Measurements from ENCODE around the gene ASB4.
"Not testable (repeated sequence)": the region's sequence is repeated elsewhere in the genome, so short reads cannot be mapped to it uniquely, and the experiment has no call there.

Gene ASB4

GRCh38 chr7:95552010-95552926, 66.5 kb downstream of the ASB4 start:
- DNase-seq (ENCODE audit: low spot score), result not testable (repeated sequence)

- DNase-seq (ENCODE audit: low spot score), result no peak
These were observed 68.2 kb downstream of the ASB4 start for GRCh38 chr7:95553939-95554338.

GRCh38 chr7:95556777-95557176, 71.0 kb downstream of the ASB4 start:
- DNase-seq (ENCODE audit: low spot score), result no peak

GRCh38 chr7:95558864-95559263, 73.1 kb downstream of the ASB4 start:
- no peak for DNase-seq (ENCODE audit: low spot score)

GRCh38 chr7:95560674-95561073, 74.9 kb downstream of the ASB4 start:
- DNase-seq (ENCODE audit: low spot score), result no peak

GRCh38 chr7:95569720-95570119, 84.0 kb downstream of the ASB4 start:
- DNase-seq (ENCODE audit: low spot score), result no peak

GRCh38 chr7:95577137-95577536, 91.4 kb downstream of the ASB4 start:
- DNase-seq (ENCODE audit: low spot score), result no peak

GRCh38 chr7:95578299-95578855, 92.6 kb downstream of the ASB4 start:
- DNase-seq (ENCODE audit: low spot score), result no peak

- no peak for DNase-seq (ENCODE audit: low spot score)
These were observed 93.6 kb downstream of the ASB4 start for GRCh38 chr7:95579318-95579717.

- no peak for DNase-seq (ENCODE audit: low spot score)
These were observed 95.7 kb downstream of the ASB4 start for GRCh38 chr7:95581467-95581866.

GRCh38 chr7:95582578-95583293, 97.0 kb downstream of the ASB4 start:
- DNase-seq (ENCODE audit: low spot score), result no peak

GRCh38 chr7:95583834-95584621, 98.3 kb downstream of the ASB4 start:
- no peak for DNase-seq (ENCODE audit: low spot score)

- no peak for DNase-seq (ENCODE audit: low spot score)
These were observed 99.2 kb downstream of the ASB4 start for GRCh38 chr7:95584769-95585425.

GRCh38 chr7:95585426-95585789, 99.7 kb downstream of the ASB4 start:
- no peak for DNase-seq (ENCODE audit: low spot score)

GRCh38 chr7:95586951-95587301, 101.2 kb downstream of the ASB4 start:
- no peak for DNase-seq (ENCODE audit: low spot score)

GRCh38 chr7:95589031-95589430, 103.3 kb downstream of the ASB4 start:
- DNase-seq (ENCODE audit: low spot score), result no peak

GRCh38 chr7:95589766-95590165, 104.0 kb downstream of the ASB4 start:
- no peak for DNase-seq (ENCODE audit: low spot score)

All from CD4-positive, alpha-beta T cell treated with Interleukin-2 at 100 ng/mL for 4 hours (primary cell).